Hepatocyte (in vitro differentiated cells): ENCODE results near the gene CKAP5. TPM values are rescaled to one million over a fixed set of nuclear protein-coding genes. Genes with fewer than 3 reads are reported as not detected.

ENCODE experiments used
- DNase-seq: peaks from one replicate; pipeline ENCODE4 v3.0.0-alpha.2; 2016; ENCODE audit warnings: low spot score
- H2AFZ ChIP-seq: fragments of 200-600 bp; sonication (generic); 2 replicates; pipeline ENCODE4 v1.6.0; 2016; ENCODE audit warnings: antibody characterized with exemption, mild to moderate bottlenecking
- H3K27ac ChIP-seq: fragments of 200-600 bp; sonication (generic); 2 replicates; pipeline ENCODE4 v1.5.1; 2016; ENCODE audit warnings: mild to moderate bottlenecking
- H3K27me3 ChIP-seq: fragments of 200-600 bp; sonication (generic); 2 replicates; pipeline ENCODE4 v1.6.1; 2016
- H3K36me3 ChIP-seq: fragments of 200-600 bp; sonication (generic); replicated peaks from 2 replicates; pipeline ENCODE4 v1.5.1; 2016; ENCODE audit warnings: low read depth; ENCODE audit not compliant: insufficient read depth
- H3K4me1 ChIP-seq: fragments of 200-600 bp; sonication (generic); 2 replicates; pipeline ENCODE4 v1.5.1; 2016; ENCODE audit warnings: mild to moderate bottlenecking, moderate library complexity; ENCODE audit not compliant: insufficient read depth
- H3K4me2 ChIP-seq: fragments of 200-600 bp; sonication (generic); 2 replicates; pipeline ENCODE4 v1.6.0; 2016
- H3K4me3 ChIP-seq: fragments of 200-600 bp; sonication (generic); 2 replicates; pipeline ENCODE4 v1.5.1; 2016; ENCODE audit warnings: mild to moderate bottlenecking
- H3K79me2 ChIP-seq: fragments of 200-600 bp; sonication (generic); 2 replicates; pipeline ENCODE4 v1.6.0; 2017; ENCODE audit warnings: mild to moderate bottlenecking
- H3K9me2 ChIP-seq: fragments of 200-600 bp; sonication (generic); replicated peaks from 2 replicates; pipeline ENCODE4 v1.6.0; 2017; ENCODE audit warnings: mild to moderate bottlenecking; ENCODE audit not compliant: insufficient read depth
- H3K9me3 ChIP-seq: fragments of 200-600 bp; sonication (generic); 2 replicates; pipeline ENCODE4 v1.5.1; 2016; ENCODE audit warnings: low read depth, mild to moderate bottlenecking
- H4K20me1 ChIP-seq: fragments of 200-600 bp; sonication (generic); 2 replicates; pipeline ENCODE4 v1.6.0; 2016; ENCODE audit warnings: mild to moderate bottlenecking; ENCODE audit not compliant: insufficient read depth, poor library complexity, severe bottlenecking
- CTCF ChIP-seq: fragments of 200-600 bp; sonication (generic); IDR thresholded peaks from 2 replicates; pipeline ENCODE4 v1.5.1; 2016; ENCODE audit warnings: antibody characterized with exemption, mild to moderate bottlenecking; ENCODE audit not compliant: poor library complexity
- EZH2 ChIP-seq: fragments of 200-600 bp; sonication (generic); IDR thresholded peaks from 2 replicates; pipeline ENCODE4 v1.6.1; 2016; ENCODE audit warnings: antibody characterized with exemption, mild to moderate bottlenecking, borderline replicate concordance
- EZH2phosphoT487 ChIP-seq: fragments of 200-600 bp; sonication (generic); IDR thresholded peaks from one replicate; pipeline ENCODE4 v1.6.1; 2018; ENCODE audit warnings: antibody characterized with exemption, mild to moderate bottlenecking, low read depth, moderate library complexity; ENCODE audit not compliant: unreplicated experiment, severe bottlenecking
- WGBS: methylation state at CpG from one replicate; pipeline ENCODE4 v1.1.6; 2016; ENCODE audit warnings: low lambda C conversion rate; ENCODE audit errors: missing lambda C conversion rate; 5-methylcytosine and 5-hydroxymethylcytosine counted together
- polyA plus RNA-seq: library from polyadenylated mRNA; unstranded; fragments of >200 nt; fragmentation: Nextera tagmentation; extraction: Ambion mirVana; gene quantifications from 2 replicates; pipeline ENCODE4 v1.2.1, GENCODE V29; 2016
- total RNA-seq: library from RNA; depleted of rRNA; stranded (reverse); fragments of >200 nt; gene quantifications from 2 replicates; pipeline ENCODE4 v1.2.3, GENCODE V29; 2014

CKAP5 gene
- total and polyA plus RNA-seq, 2 experiments from 2014 or later = 23.7 to 53.3 TPM

GRCh38 chr11:46886211-46886610, 40.1 kb upstream of the CKAP5 start:
- no peak for DNase-seq
- Histone ChIP-seq H3K27ac (no peak overlapping the region), H4K20me1 (no peaks in the 10 kb centered on the region), H3K4me3 (no peak overlapping the region), H3K9me3 (no peaks in the 10 kb centered on the region), H3K9me2 (no peaks in the 10 kb centered on the region), H3K27me3 (no peaks in the 10 kb centered on the region), H3K36me3 (no peaks in the 10 kb centered on the region), H3K4me2 (no peak overlapping the region), H2AFZ (no peak overlapping the region), H3K79me2 (no peaks in the 10 kb centered on the region), H3K4me1 (no peaks in the 10 kb centered on the region)
- no peak for TF ChIP-seq EZH2phosphoT487
- no peak for TF ChIP-seq EZH2
- no peak for TF ChIP-seq CTCF
- WGBS = 94% methylated on average over 11 of the region's 11 CpGs

GRCh38 chr11:46879056-46879585, 33.0 kb upstream of the CKAP5 start:
- Histone ChIP-seq H3K4me2 (no peak overlapping the region), H3K79me2 (no peaks in the 10 kb centered on the region), H2AFZ (no peak overlapping the region), H3K27ac (no peak overlapping the region), H3K36me3 (no peaks in the 10 kb centered on the region), H3K4me3 (no peak overlapping the region), H4K20me1 (no peaks in the 10 kb centered on the region), H3K4me1 (no peaks in the 10 kb centered on the region), H3K9me2 (no peaks in the 10 kb centered on the region), H3K27me3 (no peaks in the 10 kb centered on the region), H3K9me3 (no peaks in the 10 kb centered on the region)
- DNase-seq = no peak
- WGBS = 92% methylated on average over 10 of the region's 10 CpGs
- TF ChIP-seq EZH2 = no peak
- no peak for TF ChIP-seq EZH2phosphoT487
- TF ChIP-seq CTCF = no peak

DNA sequence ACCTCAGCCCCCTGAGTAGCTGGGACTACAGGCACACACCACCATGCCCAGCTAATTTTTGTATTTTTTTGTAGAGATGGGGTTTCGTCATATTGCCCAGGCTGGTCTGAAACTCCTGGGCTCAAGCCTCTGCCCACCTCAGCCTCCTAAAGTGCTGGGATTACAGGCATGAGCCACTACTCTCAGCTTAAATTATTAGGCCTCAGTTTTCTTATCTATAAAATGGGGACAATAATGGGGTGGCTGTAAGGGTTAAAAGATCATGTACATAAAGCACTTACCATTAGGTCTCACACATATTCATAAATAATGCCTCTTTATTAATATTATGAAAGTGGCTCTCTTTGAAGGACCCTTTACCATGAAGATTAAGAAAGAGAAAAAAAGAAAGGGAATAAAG, 31.5 kb upstream of the CKAP5 start:
- Histone ChIP-seq H3K36me3 (no peaks in the 10 kb centered on the region), H3K27me3 (no peaks in the 10 kb centered on the region), H3K4me3 (no peak overlapping the region), H3K4me1 (no peaks in the 10 kb centered on the region), H3K9me3 (no peaks in the 10 kb centered on the region), H4K20me1 (no peaks in the 10 kb centered on the region), H3K27ac (no peak overlapping the region), H2AFZ (no peak overlapping the region), H3K9me2 (no peaks in the 10 kb centered on the region), H3K4me2 (no peak overlapping the region), H3K79me2 (no peaks in the 10 kb centered on the region)
- no peak for TF ChIP-seq EZH2phosphoT487
- no peak for TF ChIP-seq EZH2
- no peak for TF ChIP-seq CTCF
- no peak for DNase-seq
- WGBS = 92% methylated on average over 1 of the region's 1 CpG

GRCh38 chr11:46876471-46876870, 30.4 kb upstream of the CKAP5 start:
- WGBS = 96% methylated on average over 11 of the region's 11 CpGs
- Histone ChIP-seq H2AFZ (no peak overlapping the region), H3K27ac (no peak overlapping the region), H3K79me2 (no peaks in the 10 kb centered on the region), H3K9me3 (no peaks in the 10 kb centered on the region), H3K27me3 (no peaks in the 10 kb centered on the region), H3K4me3 (no peak overlapping the region), H3K36me3 (no peaks in the 10 kb centered on the region), H3K9me2 (no peaks in the 10 kb centered on the region), H3K4me2 (no peak overlapping the region), H4K20me1 (no peaks in the 10 kb centered on the region), H3K4me1 (no peaks in the 10 kb centered on the region)
- TF ChIP-seq EZH2 = no peak
- TF ChIP-seq CTCF = no peak
- DNase-seq = no peak
